Nephron (organoid): ENCODE results near the gene FBXL12.
"Not testable (repeated sequence)": the region's sequence is repeated elsewhere in the genome, so short reads cannot be mapped to it uniquely, and the experiment has no call there.

ENCODE experiments used
- H3K27ac Mint-ChIP-seq, 3 experiments: 2 replicates each; pipeline ENCODE4 v1.8.0; 2020; ENCODE audit warnings: mixed read lengths in 3 of 3, mild to moderate bottlenecking in 2 of 3, moderate library complexity in 1 of 3
- H3K27me3 Mint-ChIP-seq: 2 replicates; pipeline ENCODE4 v1.8.0; 2021; ENCODE audit warnings: low read depth, mild to moderate bottlenecking, moderate library complexity, mixed read lengths
- H3K36me3 Mint-ChIP-seq: 2 replicates; pipeline ENCODE4 v1.8.0; 2020; ENCODE audit warnings: low read depth, mixed read lengths
- H3K4me1 Mint-ChIP-seq: 2 replicates; pipeline ENCODE4 v1.8.0; 2020; ENCODE audit warnings: mixed read lengths
- H3K4me3 Mint-ChIP-seq, 3 experiments: 2 replicates each; pipeline ENCODE4 v1.8.0; 2020; ENCODE audit warnings: mild to moderate bottlenecking in 3 of 3, mixed read lengths in 3 of 3, moderate library complexity in 2 of 3
- H3K9me3 Mint-ChIP-seq: 2 replicates; pipeline ENCODE4 v1.8.0; 2020; ENCODE audit warnings: mixed read lengths
- TF ChIP-seq, protein P1 (sequence below), 3 experiments: fragments of 200-600 bp; sonication (generic); IDR thresholded peaks; one replicate each; pipeline ENCODE4 v1.5.0; 2021; ENCODE audit warnings: antibody characterized with exemption in 3 of 3; ENCODE audit not compliant: unreplicated experiment in 3 of 3

FBXL12 gene

DNA sequence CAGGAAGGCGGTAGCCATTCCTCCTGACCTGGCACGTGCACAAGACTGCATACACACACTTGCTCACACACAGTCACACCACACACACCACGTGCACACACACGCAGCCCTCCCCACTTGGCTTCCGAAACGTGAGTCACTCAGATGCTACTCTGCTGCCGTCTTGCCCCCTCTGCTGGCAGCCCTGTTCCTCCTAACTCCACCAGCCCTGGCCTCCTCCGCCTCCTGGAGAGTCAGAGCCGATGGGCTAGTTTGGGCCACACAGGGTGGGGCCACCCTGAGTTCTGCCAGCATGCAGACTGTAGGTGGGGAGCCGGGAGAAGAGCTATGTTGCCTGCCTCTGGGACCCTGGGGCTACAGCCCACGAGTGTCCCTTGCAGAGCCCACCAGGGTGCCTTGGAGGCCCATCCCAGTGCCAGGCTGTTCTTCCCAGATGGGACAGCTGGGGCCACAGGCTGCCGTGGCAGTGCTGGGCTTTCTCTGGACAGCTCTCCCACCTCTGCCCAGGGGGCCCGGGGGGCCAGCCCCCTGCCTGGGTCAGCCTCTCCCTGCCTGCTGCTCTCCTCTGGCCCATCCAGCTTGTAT, 28.3 kb upstream of the FBXL12 start:
- TF ChIP-seq, protein P1, sequence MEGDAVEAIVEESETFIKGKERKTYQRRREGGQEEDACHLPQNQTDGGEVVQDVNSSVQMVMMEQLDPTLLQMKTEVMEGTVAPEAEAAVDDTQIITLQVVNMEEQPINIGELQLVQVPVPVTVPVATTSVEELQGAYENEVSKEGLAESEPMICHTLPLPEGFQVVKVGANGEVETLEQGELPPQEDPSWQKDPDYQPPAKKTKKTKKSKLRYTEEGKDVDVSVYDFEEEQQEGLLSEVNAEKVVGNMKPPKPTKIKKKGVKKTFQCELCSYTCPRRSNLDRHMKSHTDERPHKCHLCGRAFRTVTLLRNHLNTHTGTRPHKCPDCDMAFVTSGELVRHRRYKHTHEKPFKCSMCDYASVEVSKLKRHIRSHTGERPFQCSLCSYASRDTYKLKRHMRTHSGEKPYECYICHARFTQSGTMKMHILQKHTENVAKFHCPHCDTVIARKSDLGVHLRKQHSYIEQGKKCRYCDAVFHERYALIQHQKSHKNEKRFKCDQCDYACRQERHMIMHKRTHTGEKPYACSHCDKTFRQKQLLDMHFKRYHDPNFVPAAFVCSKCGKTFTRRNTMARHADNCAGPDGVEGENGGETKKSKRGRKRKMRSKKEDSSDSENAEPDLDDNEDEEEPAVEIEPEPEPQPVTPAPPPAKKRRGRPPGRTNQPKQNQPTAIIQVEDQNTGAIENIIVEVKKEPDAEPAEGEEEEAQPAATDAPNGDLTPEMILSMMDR (IDR thresholded peaks at IDR 0.05; ENCODE audit: unreplicated experiment in 3 of 3) = peak in 2 of 3 experiments; percentile 19 to 23
- no peaks in the 10 kb centered on the region for H3K9me3 Mint-ChIP-seq
- peaks cover 20% of the 10 kb centered on the region for H3K4me1 Mint-ChIP-seq
- no peak overlapping the region for H3K4me3 Mint-ChIP-seq
- no peaks in the 10 kb centered on the region for H3K27me3 Mint-ChIP-seq
- no peak overlapping the region for H3K27ac Mint-ChIP-seq
- H3K36me3 Mint-ChIP-seq = peaks cover 41% of the 10 kb centered on the region

DNA sequence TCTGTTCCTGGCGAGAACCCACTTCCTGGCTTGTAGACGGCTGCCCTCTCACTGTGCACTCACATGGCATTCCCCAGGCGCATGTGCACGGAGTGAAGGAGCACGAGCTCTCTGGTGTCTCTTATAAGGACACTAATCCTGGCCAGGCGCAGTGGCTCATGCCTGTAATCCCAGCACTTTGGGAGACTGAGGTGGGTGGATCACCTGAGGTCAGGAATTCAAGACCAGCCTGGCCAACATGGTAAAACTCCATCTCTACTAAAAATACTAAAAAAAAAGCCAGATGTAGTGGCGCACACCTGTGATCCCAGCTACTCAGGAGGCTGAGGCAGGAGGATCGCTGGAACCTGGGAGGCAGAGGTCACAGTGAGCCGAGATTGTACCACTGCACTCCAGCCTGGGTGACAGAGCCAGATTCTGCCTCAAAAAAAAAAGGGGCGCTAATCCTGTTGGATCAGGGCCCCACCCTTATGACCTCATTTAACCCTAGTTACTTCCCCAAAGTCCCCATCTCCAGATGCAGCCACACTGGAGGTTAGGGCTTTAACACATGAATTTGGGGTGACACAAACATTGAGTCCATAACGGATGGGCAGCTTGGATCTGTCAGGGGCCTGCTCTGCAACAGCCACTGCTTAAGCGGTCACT, 24.9 kb upstream of the FBXL12 start:
- H3K27me3 Mint-ChIP-seq, H3K4me3 Mint-ChIP-seq, H3K9me3 Mint-ChIP-seq, H3K4me1 Mint-ChIP-seq, H3K27ac Mint-ChIP-seq: not testable (repeated sequence)
- peaks cover 61% of the 10 kb centered on the region for H3K36me3 Mint-ChIP-seq

DNA sequence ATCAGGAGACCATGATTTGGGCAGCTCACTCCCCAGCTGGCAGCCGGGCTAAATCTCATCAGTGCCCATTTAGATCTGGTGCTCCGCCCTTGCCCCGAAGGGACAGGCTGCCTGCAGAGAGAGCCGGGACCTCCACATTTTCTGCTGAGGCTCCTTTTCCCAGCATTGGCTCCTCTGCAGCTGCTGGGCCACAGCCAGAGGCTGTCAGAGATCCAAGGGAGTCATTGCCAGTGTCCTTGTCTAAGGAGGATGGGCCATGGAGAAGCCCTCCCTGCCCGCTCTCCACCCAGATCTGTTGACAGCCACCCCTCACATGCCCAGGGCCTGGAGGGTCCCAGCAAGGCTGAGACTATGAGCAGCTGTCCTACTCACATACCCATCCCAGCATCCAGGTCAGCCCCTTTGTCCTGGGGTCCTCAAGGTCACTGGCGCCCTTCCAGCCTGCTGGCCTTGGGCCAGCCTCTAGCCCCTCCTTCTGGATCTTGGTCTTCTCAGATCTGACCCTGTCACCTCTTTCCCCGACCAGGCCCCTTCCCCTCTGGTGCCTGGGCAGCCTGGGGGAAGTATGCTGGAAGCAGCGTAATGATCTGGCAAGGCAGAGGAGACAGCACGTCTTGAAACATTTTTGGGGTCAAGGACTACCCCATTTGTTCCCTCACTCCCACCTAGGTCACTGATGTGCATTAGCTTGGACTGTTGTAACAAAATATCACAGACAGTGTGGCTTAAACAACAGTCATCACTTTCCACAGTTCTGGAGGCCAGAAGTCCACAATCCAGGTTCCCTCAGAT, 24.2 kb upstream of the FBXL12 start:
- Mint-ChIP-seq H3K27me3 (no peaks in the 10 kb centered on the region), H3K36me3 (peaks cover 62% of the 10 kb centered on the region), H3K4me1 (peaks cover 5% of the 10 kb centered on the region), H3K9me3 (no peaks in the 10 kb centered on the region), H3K4me3 (no peak overlapping the region), H3K27ac (no peak overlapping the region)
- TF ChIP-seq, protein P1 (IDR thresholded peaks at IDR 0.05; ENCODE audit: unreplicated experiment in 3 of 3) = no peak

DNA sequence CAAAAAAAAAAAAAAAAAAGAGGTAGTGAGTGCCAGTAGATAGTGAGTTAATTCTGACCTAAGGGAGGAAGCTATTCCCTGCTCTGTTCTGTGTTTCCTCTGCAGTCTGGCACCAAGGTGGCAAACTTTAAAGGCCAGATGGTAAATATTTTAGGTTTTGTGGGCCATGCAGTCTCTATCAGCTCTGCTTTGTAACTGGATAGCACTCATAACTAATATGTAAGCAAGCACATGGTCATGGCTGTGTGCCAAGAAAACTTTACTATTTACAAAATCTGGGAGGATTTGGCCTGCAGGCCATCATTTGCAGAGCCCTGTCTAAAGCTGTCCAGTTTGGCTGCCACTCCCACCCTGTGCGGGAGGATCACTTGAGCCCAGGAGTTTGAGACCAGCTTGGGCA, 20.5 kb upstream of the FBXL12 start:
- Mint-ChIP-seq H3K4me1 (peaks cover 16% of the 10 kb centered on the region), H3K36me3 (peaks cover 47% of the 10 kb centered on the region), H3K9me3 (no peaks in the 10 kb centered on the region), H3K27me3 (no peaks in the 10 kb centered on the region), H3K4me3 (peak overlapping the region; percentile 35 to 81 (median 57)), H3K27ac (peak overlapping the region in 1 of 3 experiments; percentile 46)
- TF ChIP-seq, protein P1 (IDR thresholded peaks at IDR 0.05; ENCODE audit: unreplicated experiment in 3 of 3) = no peak

DNA sequence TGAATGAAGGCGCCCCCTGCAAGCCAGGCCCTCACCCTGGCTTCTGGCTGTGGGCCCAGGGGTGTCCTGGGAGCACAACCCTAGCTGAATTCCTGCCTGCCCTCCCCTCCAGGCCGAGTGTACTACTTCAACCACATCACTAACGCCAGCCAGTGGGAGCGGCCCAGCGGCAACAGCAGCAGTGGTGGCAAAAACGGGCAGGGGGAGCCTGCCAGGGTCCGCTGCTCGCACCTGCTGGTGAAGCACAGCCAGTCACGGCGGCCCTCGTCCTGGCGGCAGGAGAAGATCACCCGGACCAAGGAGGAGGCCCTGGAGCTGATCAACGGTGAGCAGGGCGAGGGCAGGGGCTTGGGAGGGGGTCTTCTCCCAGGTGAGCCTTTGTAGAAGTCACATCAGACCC, 19.4 kb upstream of the FBXL12 start:
- H3K9me3 Mint-ChIP-seq = no peaks in the 10 kb centered on the region
- TF ChIP-seq, protein P1 (IDR thresholded peaks at IDR 0.05; ENCODE audit: unreplicated experiment in 3 of 3) = no peak
- peak overlapping the region; percentile 71 to 77 (median 76) for H3K4me3 Mint-ChIP-seq
- H3K36me3 Mint-ChIP-seq = peaks cover 36% of the 10 kb centered on the region
- H3K27ac Mint-ChIP-seq = no peak overlapping the region
- no peaks in the 10 kb centered on the region for H3K27me3 Mint-ChIP-seq
- H3K4me1 Mint-ChIP-seq = peaks cover 16% of the 10 kb centered on the region

DNA sequence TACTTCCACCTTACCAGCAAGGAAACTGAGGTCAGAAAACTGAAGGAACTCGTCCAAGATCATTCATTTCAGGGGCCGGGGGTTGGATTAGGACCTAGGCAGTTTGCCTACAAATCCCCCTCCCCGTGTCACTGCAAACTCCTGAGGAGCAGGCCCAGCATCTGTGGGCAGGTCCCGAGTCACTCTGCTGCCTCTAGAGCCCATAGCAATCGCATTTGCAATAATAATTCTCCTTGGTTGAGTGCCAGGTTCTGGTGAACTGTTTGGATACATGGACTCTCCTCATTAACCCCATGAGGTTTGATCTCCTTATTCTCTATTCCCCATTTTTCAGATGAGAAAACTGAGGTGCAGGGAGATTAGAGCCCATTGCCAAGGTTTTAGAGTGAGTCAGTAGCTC, 17.1 kb upstream of the FBXL12 start:
- Mint-ChIP-seq H3K27me3 (no peaks in the 10 kb centered on the region), H3K4me3 (peak overlapping the region; percentile 93 to 98 (median 96)), H3K9me3 (no peaks in the 10 kb centered on the region), H3K4me1 (peaks cover 16% of the 10 kb centered on the region), H3K27ac (peak overlapping the region in 2 of 3 experiments; percentile 67 to 70), H3K36me3 (peaks cover 19% of the 10 kb centered on the region)
- TF ChIP-seq, protein P1 (IDR thresholded peaks at IDR 0.05; ENCODE audit: unreplicated experiment in 3 of 3) = no peak
